MCF 10A (cell line): ENCODE measurements around the gene EPHA1. TPM values are rescaled to one million over a fixed set of nuclear protein-coding genes. Genes with fewer than 3 reads are reported as not detected.

ENCODE experiments used
- BruUV-seq: library from RNA; stranded (reverse); fragments of 400-500 nt; replicated peaks from 2 replicates; lab custom pipeline; 2021; lab: Mats Ljungman, UMichigan
- CTCF ChIA-PET: fragments of 300-600 bp; sonication (Branson Sonifier 250); formaldehyde crosslinking; extraction: SDS; loops from one replicate; lab custom pipeline; 2021; ENCODE audit warnings: antibody characterized with exemption, inconsistent platforms; lab: Yijun Ruan, JAX
- POLR2A ChIA-PET: fragments of 300-600, 350-650 bp; sonication (Branson Sonifier 250); formaldehyde crosslinking; extraction: SDS; loops from one replicate; lab custom pipeline; 2020; ENCODE audit warnings: antibody characterized with exemption, inconsistent platforms; lab: Yijun Ruan, JAX
- DNase-seq: peaks from one replicate; pipeline ENCODE4 v3.0.0-alpha.2; 2018; ENCODE audit not compliant: unreplicated experiment
- H3K27ac Mint-ChIP-seq: one replicate; pipeline ENCODE4 v1.8.0; 2022; ENCODE audit warnings: mild to moderate bottlenecking, low read depth, mixed read lengths; ENCODE audit not compliant: unreplicated experiment
- H3K27me3 Mint-ChIP-seq: one replicate; pipeline ENCODE4 v1.8.0; 2022; ENCODE audit warnings: mixed read lengths; ENCODE audit not compliant: insufficient read depth, unreplicated experiment
- H3K36me3 Mint-ChIP-seq: one replicate; pipeline ENCODE4 v1.8.0; 2022; ENCODE audit warnings: mild to moderate bottlenecking, moderate library complexity, mixed read lengths; ENCODE audit not compliant: insufficient read depth, unreplicated experiment
- H3K4me1 Mint-ChIP-seq: one replicate; pipeline ENCODE4 v1.8.0; 2022; ENCODE audit warnings: mixed read lengths; ENCODE audit not compliant: insufficient read depth, unreplicated experiment
- H3K4me3 Mint-ChIP-seq: one replicate; pipeline ENCODE4 v1.8.0; 2022; ENCODE audit warnings: mild to moderate bottlenecking, moderate library complexity, mixed read lengths; ENCODE audit not compliant: unreplicated experiment
- H3K9me3 Mint-ChIP-seq: one replicate; pipeline ENCODE4 v1.8.0; 2022; ENCODE audit warnings: mixed read lengths; ENCODE audit not compliant: unreplicated experiment
- intact Hi-C: fragments of 100-400 bp; cut with micrococcal nuclease; formaldehyde crosslinking; loops from 2 replicates; pipeline ENCODE4 v1.14.1; 2022
- total RNA-seq: library from RNA; stranded (reverse); gene quantifications from 2 replicates; pipeline ENCODE4 v1.2.3, GENCODE V29; 2022
- TF ChIP-seq, protein P1 (sequence below): fragments of 200-600 bp; IDR thresholded peaks from one replicate; pipeline ENCODE4 v1.8.0; 2022; ENCODE audit warnings: antibody characterized with exemption, mild to moderate bottlenecking; ENCODE audit not compliant: unreplicated experiment

Gene EPHA1
- total RNA-seq, 1 experiment from 2014 or later: 0.89 TPM

- no peaks in the 10 kb centered on the region for H3K9me3 Mint-ChIP-seq
- CTCF ChIA-PET: interaction anchor here (0.5 to 2.0 kb wide), 5 partner anchors 11 to 657 kb away, joined by 3 to 7 read pairs (median 4); partner anchors contain the start of gene EPHA1
- peaks cover 11% of the 10 kb centered on the region for H3K4me1 Mint-ChIP-seq
- H3K27me3 Mint-ChIP-seq: no peaks in the 10 kb centered on the region
- DNase-seq: no peak
- intact Hi-C loops: no loop called here
- H3K4me3 Mint-ChIP-seq: no peak overlapping the region
- no TSS peak for BruUV-seq
- H3K27ac Mint-ChIP-seq: peak overlapping the region; percentile 27
- H3K36me3 Mint-ChIP-seq: peaks cover 18% of the 10 kb centered on the region
- POLR2A ChIA-PET: no interaction called here
- TF ChIP-seq, protein P1, sequence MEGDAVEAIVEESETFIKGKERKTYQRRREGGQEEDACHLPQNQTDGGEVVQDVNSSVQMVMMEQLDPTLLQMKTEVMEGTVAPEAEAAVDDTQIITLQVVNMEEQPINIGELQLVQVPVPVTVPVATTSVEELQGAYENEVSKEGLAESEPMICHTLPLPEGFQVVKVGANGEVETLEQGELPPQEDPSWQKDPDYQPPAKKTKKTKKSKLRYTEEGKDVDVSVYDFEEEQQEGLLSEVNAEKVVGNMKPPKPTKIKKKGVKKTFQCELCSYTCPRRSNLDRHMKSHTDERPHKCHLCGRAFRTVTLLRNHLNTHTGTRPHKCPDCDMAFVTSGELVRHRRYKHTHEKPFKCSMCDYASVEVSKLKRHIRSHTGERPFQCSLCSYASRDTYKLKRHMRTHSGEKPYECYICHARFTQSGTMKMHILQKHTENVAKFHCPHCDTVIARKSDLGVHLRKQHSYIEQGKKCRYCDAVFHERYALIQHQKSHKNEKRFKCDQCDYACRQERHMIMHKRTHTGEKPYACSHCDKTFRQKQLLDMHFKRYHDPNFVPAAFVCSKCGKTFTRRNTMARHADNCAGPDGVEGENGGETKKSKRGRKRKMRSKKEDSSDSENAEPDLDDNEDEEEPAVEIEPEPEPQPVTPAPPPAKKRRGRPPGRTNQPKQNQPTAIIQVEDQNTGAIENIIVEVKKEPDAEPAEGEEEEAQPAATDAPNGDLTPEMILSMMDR: no peak
These were observed 11.8 kb downstream of the EPHA1 start for GRCh38 chr7:143396625-143397556.

- H3K9me3 Mint-ChIP-seq: no peaks in the 10 kb centered on the region
- TF ChIP-seq, protein P1: no peak
- DNase-seq: no peak
- intact Hi-C loops: no loop called here
- no TSS peak for BruUV-seq
- peaks cover 11% of the 10 kb centered on the region for H3K4me1 Mint-ChIP-seq
- H3K27ac Mint-ChIP-seq: no peak overlapping the region
- H3K36me3 Mint-ChIP-seq: peaks cover 24% of the 10 kb centered on the region
- POLR2A ChIA-PET: interaction anchor here (1.7 kb wide), 1 partner anchor 12 kb away, joined by 4 read pairs; no protein-coding TSS in a partner anchor
- CTCF ChIA-PET: interaction anchor here (0.5 to 2.0 kb wide), 4 partner anchors 12 to 537 kb away, joined by 3 to 7 read pairs (median 4); partner anchors contain the start of gene EPHA1
- H3K4me3 Mint-ChIP-seq: no peak overlapping the region
- no peaks in the 10 kb centered on the region for H3K27me3 Mint-ChIP-seq
These were observed 12.5 kb downstream of the EPHA1 start for GRCh38 chr7:143396182-143396581.

GRCh38 chr7:143395187-143396149 is 13.2 kb downstream of the EPHA1 start:
- Mint-ChIP-seq H3K27ac (no peak overlapping the region), H3K36me3 (peaks cover 29% of the 10 kb centered on the region), H3K4me1 (peaks cover 11% of the 10 kb centered on the region), H3K4me3 (no peak overlapping the region), H3K27me3 (no peaks in the 10 kb centered on the region), H3K9me3 (no peaks in the 10 kb centered on the region)
- CTCF ChIA-PET: interaction anchor here (0.7 to 2.0 kb wide), 3 partner anchors 12 to 167 kb away, joined by 4 to 7 read pairs (median 4); partner anchors contain the start of gene EPHA1
- POLR2A ChIA-PET: interaction anchor here (1.6 to 1.7 kb wide), 2 partner anchors 12 to 13 kb away, joined by 4 to 6 read pairs; no protein-coding TSS in a partner anchor
- intact Hi-C loops: no loop called here
- TF ChIP-seq, protein P1: no peak
- no TSS peak for BruUV-seq
- DNase-seq: no peak
